Activated naive CD4-positive, alpha-beta T cell (primary cell): ENCODE data around the gene RASGEF1B.
A peak's percentile ranks its signal among the peaks of the same experiment; 100 is the strongest.
"Not testable (repeated sequence)": the region's sequence is repeated elsewhere in the genome, so short reads cannot be mapped to it uniquely, and the experiment has no call there.

Experiments used
- DNase-seq, 4 experiments: peaks; one replicate each; lab custom pipeline; 2025; lab: John Stamatoyannopoulos, UW

RASGEF1B gene

DNA sequence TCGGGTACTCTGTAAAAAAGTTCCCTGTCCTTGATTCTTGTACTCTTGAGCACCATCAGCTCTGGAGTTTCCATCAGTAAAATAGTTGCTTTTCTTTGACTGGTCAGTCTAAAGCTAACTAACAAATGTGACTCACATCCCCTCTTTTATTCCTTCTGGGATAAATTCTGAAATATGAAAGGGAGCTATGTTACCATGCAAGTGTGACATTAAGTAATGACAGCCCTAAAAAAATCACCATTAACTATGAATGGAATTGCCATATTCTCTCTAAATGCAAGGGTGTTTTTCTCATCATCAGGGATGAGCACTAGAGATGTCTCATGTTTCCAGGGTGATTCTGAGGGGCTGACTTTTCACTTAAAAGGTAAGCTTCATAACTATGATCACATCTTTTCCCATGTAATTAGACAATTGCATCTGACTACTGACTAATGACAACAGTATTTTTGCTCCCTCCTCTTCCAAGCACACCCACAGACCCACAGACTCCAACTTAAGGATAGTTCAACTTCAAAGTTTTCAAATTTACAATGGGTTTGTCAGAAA is 26.9 kb upstream of the RASGEF1B start:
- no peak for DNase-seq

GRCh38 chr4:81498046-81498445 is 26.3 kb upstream of the RASGEF1B start:
- DNase-seq: no peak

- DNase-seq: no peak
These were observed 23.6 kb upstream of the RASGEF1B start for GRCh38 chr4:81495345-81495744.

- DNase-seq: no peak
These were observed 22.3 kb upstream of the RASGEF1B start for GRCh38 chr4:81494031-81494431.

GRCh38 chr4:81492606-81493230 is 21.0 kb upstream of the RASGEF1B start:
- no peak for DNase-seq

DNA sequence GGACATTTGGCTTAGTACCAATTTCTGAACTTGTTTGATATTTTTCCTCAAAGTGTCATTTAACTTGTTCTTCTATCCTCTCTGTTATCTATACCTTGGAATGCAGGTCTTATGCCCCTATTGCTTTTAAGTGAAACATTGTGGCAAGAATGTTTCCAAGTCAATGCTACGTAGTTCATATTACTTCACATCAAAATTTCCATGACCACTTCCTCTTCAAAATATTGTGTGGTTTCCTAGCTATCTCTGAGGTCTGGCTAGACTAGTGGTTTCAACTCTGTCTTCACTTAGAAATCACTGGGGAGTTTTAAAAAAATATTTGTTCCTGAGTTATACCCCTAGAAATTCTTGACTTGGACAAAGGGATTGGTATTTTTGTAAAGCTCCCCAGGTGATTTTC is 20.2 kb upstream of the RASGEF1B start:
- no peak for DNase-seq

GRCh38 chr4:81490403-81491160 is 18.9 kb upstream of the RASGEF1B start:
- DNase-seq: no peak

DNA sequence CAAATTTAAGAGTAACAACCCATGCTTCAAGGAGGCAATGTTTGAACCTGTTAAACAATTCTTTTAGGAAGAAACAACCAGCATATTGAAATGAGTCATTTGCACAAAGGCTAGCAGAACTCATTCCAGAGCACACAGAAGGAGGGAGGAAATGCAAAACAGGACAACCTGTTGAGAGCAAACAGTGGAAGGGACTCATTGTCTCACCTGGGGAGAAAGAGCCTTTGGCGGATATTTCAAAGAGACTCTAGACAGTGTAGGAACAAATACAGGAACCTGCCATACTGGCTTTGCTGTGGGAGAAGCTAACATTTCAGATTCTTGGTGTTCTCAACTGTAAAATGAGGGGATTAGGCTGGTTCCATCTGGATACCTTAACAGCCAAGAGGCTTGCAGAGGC is 14.8 kb upstream of the RASGEF1B start:
- DNase-seq: no peak

GRCh38 chr4:81485310-81485980 is 13.7 kb upstream of the RASGEF1B start:
- no peak for DNase-seq

- no peak for DNase-seq
These were observed 10.6 kb upstream of the RASGEF1B start for GRCh38 chr4:81482326-81482725.

DNA sequence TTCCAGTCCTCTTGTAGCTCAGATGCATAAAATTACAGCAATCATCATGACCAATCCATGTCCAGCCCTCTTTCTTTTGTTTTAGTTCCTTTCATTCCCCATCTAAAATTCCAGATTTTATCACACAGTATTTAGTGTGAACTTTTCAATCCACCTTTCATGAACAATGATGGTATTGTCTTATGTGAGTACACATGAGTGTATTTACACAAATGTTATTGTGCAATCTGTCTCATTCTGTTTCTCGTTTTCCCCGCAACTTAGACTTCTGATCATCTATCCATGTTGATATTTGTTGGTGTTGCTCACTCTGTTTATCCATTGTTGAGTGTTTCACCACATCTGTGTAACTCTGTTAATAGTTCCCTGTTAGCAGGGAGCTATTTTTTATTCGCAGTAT is 9.4 kb upstream of the RASGEF1B start:
- no peak for DNase-seq

DNA sequence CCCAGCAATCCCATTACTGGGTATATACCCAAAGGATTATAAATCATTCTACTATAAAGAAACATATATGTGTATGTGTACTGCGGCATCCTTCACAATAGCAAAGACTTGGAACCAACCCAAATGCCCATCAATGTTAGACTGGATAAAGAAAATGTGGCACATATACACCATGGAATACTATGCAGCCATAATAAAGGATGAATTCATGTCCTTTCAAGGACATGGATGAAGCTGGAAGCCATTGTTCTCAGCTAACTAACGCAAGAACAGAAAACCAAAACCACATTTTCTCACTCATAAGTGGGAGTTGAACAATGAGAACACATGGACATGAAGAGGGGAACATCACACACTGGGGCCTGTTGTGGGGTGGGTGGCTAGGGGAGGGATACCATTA is 7.9 kb upstream of the RASGEF1B start:
- DNase-seq: not testable (repeated sequence)

- not testable (repeated sequence) for DNase-seq
These were observed 1.9 kb upstream of the RASGEF1B start for GRCh38 chr4:81473331-81474265.

GRCh38 chr4:81472281-81473182 is 825 bp upstream of the RASGEF1B start:
- peak in 3 of 4 experiments; percentile 33 to 52 (median 39) for DNase-seq

GRCh38 chr4:81471298-81471587 is 464 bp downstream of the RASGEF1B start:
- DNase-seq: no peak

- peak; percentile 1 to 26 (median 14) for DNase-seq
These were observed 1.0 kb downstream of the RASGEF1B start for GRCh38 chr4:81470456-81471297.

DNA sequence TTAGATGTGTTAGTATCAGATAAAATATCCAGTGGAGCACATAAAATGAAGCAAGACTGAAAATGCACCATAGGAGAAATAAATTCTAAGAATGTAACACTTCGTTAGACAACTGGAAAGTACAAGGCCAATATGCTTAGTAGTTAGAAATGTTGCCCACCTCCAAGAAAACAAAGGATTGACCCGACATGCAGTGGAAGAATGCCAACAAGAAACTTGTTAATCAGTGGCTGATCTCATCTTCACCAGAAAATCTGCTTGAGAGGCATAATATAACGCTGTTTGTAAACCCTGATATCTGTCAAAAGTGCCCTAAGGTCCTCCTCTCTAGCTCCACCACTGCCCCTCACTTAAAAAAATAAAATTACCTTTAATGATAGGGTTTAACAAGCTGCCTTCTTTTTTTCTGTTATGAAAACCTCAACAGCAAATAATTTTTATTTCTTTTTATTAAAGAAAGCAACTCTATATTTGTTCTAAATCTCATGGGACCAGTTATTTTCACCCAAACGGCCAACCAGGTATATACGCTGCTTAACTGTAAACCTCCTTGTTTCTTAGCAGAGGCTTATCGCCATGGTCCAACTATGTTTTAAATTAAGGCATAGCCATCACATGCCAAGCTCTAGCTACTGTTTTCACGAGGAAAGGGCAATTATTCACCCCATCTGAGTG is 1.8 kb downstream of the RASGEF1B start:
- no peak for DNase-seq

DNA sequence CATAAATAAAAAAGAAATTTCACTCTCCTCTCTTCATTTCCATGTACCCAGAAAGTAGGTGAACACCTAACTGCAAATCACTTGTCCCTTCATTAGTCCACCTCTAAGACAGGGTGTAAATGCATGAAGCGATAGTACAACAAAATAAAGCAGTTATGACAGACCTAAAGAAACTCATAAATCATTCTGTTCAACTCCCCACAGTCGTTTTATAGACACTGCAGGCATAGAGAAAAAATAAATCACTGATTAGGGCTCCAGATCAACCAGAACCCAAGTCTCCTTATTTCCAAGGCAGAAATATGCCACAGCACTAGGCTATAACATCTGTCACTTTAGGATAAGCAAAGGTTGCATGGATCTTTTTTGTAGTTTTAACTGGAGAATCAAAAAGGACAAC is 3.0 kb downstream of the RASGEF1B start:
- no peak for DNase-seq

- no peak for DNase-seq
These were observed 4.1 kb downstream of the RASGEF1B start for GRCh38 chr4:81467672-81467964.
